K562 (cell line): ENCODE results near the gene CDH16. TPM values are rescaled to one million over a fixed set of nuclear protein-coding genes. Genes with fewer than 3 reads are reported as not detected.

ENCODE experiments used
- CCNT2 ChIP-seq: IDR thresholded peaks from 2 replicates; pipeline ENCODE4 v1.6.1; 2011; ENCODE audit warnings: borderline replicate concordance, low read depth, mild to moderate bottlenecking, moderate library complexity, mixed read lengths, low read length; ENCODE audit not compliant: insufficient read length; ENCODE audit errors: extremely low read depth
- CEBPG ChIP-seq, 3 experiments: fragments of 200-800 bp in 1 of 3; sonication (Bioruptor generic) in 1 of 3; sonication (generic) in 1 of 3; formaldehyde crosslinking in 1 of 3; IDR thresholded peaks in 2 of 3; conservative IDR thresholded peaks in 1 of 3; 2 replicates each; pipeline versions ENCODE4 v1.6.1 to v1.8.0; 2016 to 2022; ENCODE audit warnings: missing compliant biosample characterization in 2 of 3, missing genetic modification characterization in 2 of 3, mild to moderate bottlenecking in 1 of 3, missing genetic modification reagents in 1 of 3
- CXXC5 ChIP-seq: fragments of 250-450 bp; sonication (Bioruptor Pico); IDR thresholded peaks from 2 replicates; pipeline ENCODE4 v1.8.0; 2022; ENCODE audit warnings: inconsistent platforms, mild to moderate bottlenecking, moderate library complexity
- EGR1 ChIP-seq: fragments of 450-650 bp; conservative IDR thresholded peaks from 2 replicates; pipeline ENCODE4 v1.6.1; 2017; ENCODE audit warnings: mild to moderate bottlenecking
- ETV5 ChIP-seq: sonication (generic); formaldehyde crosslinking; IDR thresholded peaks from 2 replicates; pipeline ENCODE4 v1.4.0; 2020; ENCODE audit warnings: low read depth, mild to moderate bottlenecking, missing genetic modification reagents
- FOXA3 ChIP-seq, 2 experiments: fragments of 450-650 bp in 1 of 2; sonication (generic) in 1 of 2; formaldehyde crosslinking; IDR thresholded peaks in 1 of 2; conservative IDR thresholded peaks in 1 of 2; 2 replicates each; pipeline versions ENCODE4 v1.4.0 to v1.8.0; 2020 to 2022; ENCODE audit warnings: mild to moderate bottlenecking in 2 of 2, missing genetic modification reagents in 1 of 2
- FOXP1 ChIP-seq: sonication (generic); formaldehyde crosslinking; IDR thresholded peaks from 2 replicates; pipeline ENCODE4 v1.8.0; 2022; ENCODE audit warnings: mild to moderate bottlenecking, missing genetic modification reagents
- GABPA ChIP-seq: fragments of 200-800 bp; sonication (Bioruptor generic); conservative IDR thresholded peaks from 2 replicates; pipeline ENCODE4 v1.6.1; 2016; ENCODE audit warnings: low read depth, missing genetic modification characterization, missing compliant biosample characterization
- GTF2F1 ChIP-seq: IDR thresholded peaks from 2 replicates; pipeline ENCODE4 v1.6.1; 2011; ENCODE audit warnings: low read depth, low read length, improper control_type of control experiment
- HMGN3 ChIP-seq: IDR thresholded peaks from 2 replicates; pipeline ENCODE4 v1.6.1; 2011; ENCODE audit warnings: borderline replicate concordance, low read depth, mild to moderate bottlenecking, mixed read lengths, low read length; ENCODE audit not compliant: insufficient read length; ENCODE audit errors: extremely low read depth
- JUNB ChIP-seq: fragments of 450-650 bp; formaldehyde crosslinking; conservative IDR thresholded peaks from 2 replicates; pipeline ENCODE4 v1.4.0; 2020; ENCODE audit warnings: mild to moderate bottlenecking
- NEUROD1 ChIP-seq: fragments of 150-350 bp; IDR thresholded peaks from 2 replicates; pipeline ENCODE4 v1.6.1; 2014; ENCODE audit warnings: borderline replicate concordance, low read length, low read depth; ENCODE audit not compliant: partially characterized antibody
- NR2C2 ChIP-seq, 2 experiments: fragments of 200-800 bp in 1 of 2; sonication (Bioruptor generic) in 1 of 2; sonication (generic) in 1 of 2; formaldehyde crosslinking in 1 of 2; IDR thresholded peaks; 2 replicates each; pipeline versions ENCODE4 v1.6.1 to v1.8.0; 2016 to 2022; ENCODE audit warnings: mild to moderate bottlenecking in 1 of 2, missing compliant biosample characterization in 1 of 2, missing genetic modification characterization in 1 of 2, missing genetic modification reagents in 1 of 2
- NR4A1 ChIP-seq, 2 experiments: fragments of 250-450 bp in 1 of 2; fragments of 450-650 bp in 1 of 2; sonication (Bioruptor Pico) in 1 of 2; IDR thresholded peaks; 2 replicates each; pipeline versions ENCODE4 v1.4.0 to v1.6.1; 2016 to 2020; ENCODE audit warnings: mild to moderate bottlenecking in 2 of 2, missing compliant biosample characterization in 1 of 2, missing genetic modification characterization in 1 of 2, moderate library complexity in 1 of 2
- POLR2AphosphoS5 ChIP-seq: IDR thresholded peaks from 2 replicates; pipeline ENCODE4 v1.6.1; 2011; ENCODE audit warnings: mild to moderate bottlenecking, low read depth, low read length, moderate library complexity; ENCODE audit not compliant: control insufficient read depth, insufficient read depth
- POLR2G ChIP-seq: fragments of 200-400 bp; formaldehyde crosslinking; IDR thresholded peaks from 2 replicates; pipeline ENCODE4 v1.6.1; 2017; ENCODE audit warnings: low read depth, mild to moderate bottlenecking, antibody characterized with exemption, low read length, moderate library complexity
- RAD21 ChIP-seq, 2 experiments: fragments of 250-450 bp in 1 of 2; fragments of 450-650 bp in 1 of 2; sonication (Bioruptor Pico) in 1 of 2; formaldehyde crosslinking in 1 of 2; IDR thresholded peaks in 1 of 2; conservative IDR thresholded peaks in 1 of 2; 2 replicates each; pipeline versions ENCODE4 v1.4.0 to v1.8.0; 2020 to 2022; ENCODE audit warnings: mild to moderate bottlenecking in 2 of 2, moderate library complexity in 1 of 2
- SRSF3 ChIP-seq: fragments of 200-400 bp; formaldehyde crosslinking; IDR thresholded peaks from 2 replicates; pipeline ENCODE4 v1.6.1; 2016; ENCODE audit warnings: mild to moderate bottlenecking, low read length, moderate library complexity; ENCODE audit not compliant: insufficient read depth
- SUPT5H ChIP-seq: fragments of 450-650 bp; IDR thresholded peaks from 2 replicates; pipeline ENCODE4 v1.6.1; 2016
- TRIM24 ChIP-seq, 2 experiments: fragments of 450-650 bp; IDR thresholded peaks; 2 replicates each; pipeline ENCODE4 v1.6.1; 2016
- ZFP91 ChIP-seq: sonication (generic); formaldehyde crosslinking; IDR thresholded peaks from 2 replicates; pipeline ENCODE4 v1.8.0; 2022; ENCODE audit warnings: mild to moderate bottlenecking, missing genetic modification reagents
- ZNF184 ChIP-seq: sonication (generic); formaldehyde crosslinking; IDR thresholded peaks from 2 replicates; pipeline ENCODE4 v1.5.0; 2020; ENCODE audit warnings: missing genetic modification reagents
- ZNF217 ChIP-seq: sonication (generic); formaldehyde crosslinking; IDR thresholded peaks from 2 replicates; pipeline ENCODE4 v1.8.0; 2022; ENCODE audit warnings: mild to moderate bottlenecking, missing genetic modification reagents
- ZNF263 ChIP-seq: sonication (generic); formaldehyde crosslinking; IDR thresholded peaks from 2 replicates; pipeline ENCODE4 v1.8.0; 2022; ENCODE audit warnings: mild to moderate bottlenecking, missing genetic modification reagents, borderline replicate concordance
- ZNF780A ChIP-seq: fragments of 250-450 bp; sonication (Bioruptor Pico); IDR thresholded peaks from 2 replicates; pipeline ENCODE4 v1.5.0; 2021; ENCODE audit warnings: mild to moderate bottlenecking
- polyA plus RNA-seq, 8 experiments: library from polyadenylated mRNA; depleted of rRNA in 4 of 8; stranded (reverse) in 5 of 8; unstranded in 3 of 8; fragments of >200 nt; fragmentation: Nextera tagmentation in 2 of 8; fragmentation: Illumina TruSeq in 1 of 8; extraction: Ambion mirVana in 2 of 8; extraction: Trizol in 1 of 8; gene quantifications; 2 replicates each; pipeline versions ENCODE4 v1.2.1 to v1.2.3, GENCODE V29; 2011 to 2014; ENCODE audit warnings: inconsistent platforms in 1 of 8, missing spikeins in 1 of 8
- total RNA-seq, 7 experiments: library from RNA; depleted of rRNA in 6 of 7; stranded (reverse); fragments of >200 nt in 6 of 7; fragmentation: Illumina TruSeq in 2 of 7; extraction: Trizol in 2 of 7; gene quantifications; 2 replicates each; pipeline versions ENCODE4 v1.2.1 to v1.2.3, GENCODE V29; 2011 to 2021; ENCODE audit warnings: low replicate concordance in 1 of 7

Gene CDH16
- total and polyA plus RNA-seq, 9 of the 15 experiments (the other 6 are each of a cell fraction or from before 2014, with no cell fraction given), result not detected

GRCh38 chr16:66880288-66881013 is 38.2 kb downstream of the CDH16 start, which contains the start of gene PDP2 (continued):
- TF ChIP-seq TRIM24 (IDR thresholded peaks at IDR 0.05) (0 out of 4 replicates have a peak, but pooled peaks of 1 of the 2 experiments have one; percentile 19), EGR1 (peak; percentile 60; the same call in 1 of the 2 replicates), POLR2G (peak; percentile 85), NR2C2 (CRISPR knock-in tag; IDR thresholded peaks at IDR 0.05) (peak; percentile 54), NR2C2 (tag; IDR thresholded peaks at IDR 0.05) (peak; percentile 48; the same call in 1 of the 2 replicates), GTF2F1 (peak; percentile 20; the same call in 1 of the 2 replicates), GABPA (peak; percentile 56; the same call in 1 of the 2 replicates), SRSF3 (no peak), CXXC5 (peak; percentile 98), RAD21 (CRISPR knock-in tag; conservative IDR thresholded peaks at IDR 0.05 in 1 of 2, IDR thresholded peaks at IDR 0.05 in 1 of 2) (no peak), ZNF263 (CRISPR knock-in tag) (peak; percentile 61; the same call in 1 of the 2 replicates), FOXA3 (CRISPR knock-in tag; conservative IDR thresholded peaks at IDR 0.05 in 1 of 2, IDR thresholded peaks at IDR 0.05 in 1 of 2) (0 out of 4 replicates have a peak, but pooled peaks of 1 of the 2 experiments have one; percentile 36), HMGN3 (peak; percentile 16), CCNT2 (peak; percentile 12), NR4A1 (CRISPR knock-in tag; IDR thresholded peaks at IDR 0.05) (0 out of 2 replicates have a peak, but pooled peaks have one; percentile 12), NR4A1 (tag; IDR thresholded peaks at IDR 0.05) (0 out of 2 replicates have a peak, but pooled peaks have one; percentile 22), CEBPG (CRISPR knock-in tag; IDR thresholded peaks at IDR 0.05) (peak; percentile 73), CEBPG (tag; conservative IDR thresholded peaks at IDR 0.05 in 1 of 2, IDR thresholded peaks at IDR 0.05 in 1 of 2) (peak; percentile 95), ZNF217 (CRISPR knock-in tag) (no peak), JUNB (CRISPR knock-in tag) (no peak), ZNF780A (CRISPR knock-in tag) (no peak), FOXP1 (peak; percentile 61; the same call in 1 of the 2 replicates), ZNF184 (no peak), NEUROD1 (peak; percentile 89), POLR2AphosphoS5 (no peak), ZFP91 (CRISPR knock-in tag) (no peak), ETV5 (CRISPR knock-in tag) (peak; percentile 0; the same call in 1 of the 2 replicates), SUPT5H (peak; percentile 59; the same call in 1 of the 2 replicates)
